Esophagus muscularis mucosa (tissue), 4 donors: ENCODE results near the gene SPTBN2. TPM values are rescaled to one million over a fixed set of nuclear protein-coding genes. Genes with fewer than 3 reads are reported as not detected.
A peak's percentile ranks its signal among the peaks of the same experiment; 100 is the strongest.

ENCODE experiments used
- DNase-seq: peaks from one replicate; pipeline ENCODE4 v3.0.0-alpha.2; 2017; ENCODE audit errors: extremely low spot score
- H3K27ac ChIP-seq, 4 donors: fragments of 200-600 bp; sonication (generic); replicated peaks in 1 of 4; 1 replicate in 3 of 4; 2 replicates in 1 of 4; pipeline ENCODE4 v1.5.1; 2016 to 2019; ENCODE audit warnings: mild to moderate bottlenecking in 1 of 4
- H3K27me3 ChIP-seq, 4 donors: fragments of 200-600 bp; sonication (generic); one replicate each; pipeline versions ENCODE4 v1.5.1 to v1.6.0; 2016 to 2019
- H3K36me3 ChIP-seq, 4 donors: fragments of 200-600 bp; sonication (generic); one replicate each; pipeline ENCODE4 v1.5.1; 2016 to 2019
- H3K4me1 ChIP-seq, 4 donors: fragments of 200-600 bp; sonication (generic); one replicate each; pipeline ENCODE4 v1.5.1; 2016 to 2019
- H3K4me3 ChIP-seq, 4 donors: fragments of 200-600 bp; sonication (generic); 1 replicate in 2 of 4; 2 replicates in 2 of 4; pipeline ENCODE4 v1.5.1; 2016 to 2019; ENCODE audit warnings: mild to moderate bottlenecking in 4 of 4, moderate library complexity in 1 of 4
- H3K9me3 ChIP-seq, 4 donors: fragments of 200-600 bp; sonication (generic); 1 replicate in 3 of 4; 2 replicates in 1 of 4; pipeline ENCODE4 v1.5.1; 2016 to 2019
- CTCF ChIP-seq, 3 experiments: fragments of 200-600 bp in 2 of 3; fragments of 450-650 bp in 1 of 3; sonication (generic) in 2 of 3; IDR thresholded peaks; one replicate each; pipeline ENCODE4 v1.5.1; 2017 to 2019; ENCODE audit warnings: antibody characterized with exemption in 3 of 3, mild to moderate bottlenecking in 2 of 3, moderate library complexity in 1 of 3
- EP300 ChIP-seq: sonication (generic); formaldehyde crosslinking; IDR thresholded peaks from one replicate; pipeline ENCODE4 v1.6.1; 2017; ENCODE audit warnings: antibody characterized with exemption
- POLR2A ChIP-seq: fragments of 450-650 bp; IDR thresholded peaks from one replicate; pipeline ENCODE4 v1.6.1; 2017; ENCODE audit warnings: antibody characterized with exemption, moderate library complexity, mild to moderate bottlenecking, low read depth
- POLR2AphosphoS5 ChIP-seq, 2 donors: sonication (generic); formaldehyde crosslinking; IDR thresholded peaks; one replicate each; pipeline ENCODE4 v1.6.1; 2017; ENCODE audit warnings: antibody characterized with exemption in 2 of 2
- WGBS: methylation state at CpG from one replicate; pipeline ENCODE4 v1.1.5; 2018; 5-methylcytosine and 5-hydroxymethylcytosine counted together
- intact Hi-C: fragments of 100-400 bp; cut with DNase I; formaldehyde crosslinking; loops from one replicate; pipeline ENCODE4 v1.15.1; 2023
- total RNA-seq, 4 donors: library from RNA; depleted of rRNA; stranded (reverse); fragments of >200 nt; gene quantifications; one replicate each; pipeline versions ENCODE4 v1.1.0 to v1.2.1, GENCODE V29; 2016

The SPTBN2 gene
- total RNA-seq, 4 donors from 2014 or later, result 3.3 to 12.5 (median 10.0) TPM

- H3K27ac ChIP-seq, result no peak overlapping the region
- WGBS, result 97% methylated on average over 27 of the region's 27 CpGs
- no peaks in the 10 kb centered on the region for H3K4me1 ChIP-seq
- intact Hi-C loops, result no loop called here
- H3K9me3 ChIP-seq, result no peaks in the 10 kb centered on the region
- H3K27me3 ChIP-seq, result no peaks in the 10 kb centered on the region
- DNase-seq, result peak; percentile 50
- TF ChIP-seq POLR2A (no peak), CTCF (IDR thresholded peaks at IDR 0.05) (no peak), EP300 (no peak), POLR2AphosphoS5 (IDR thresholded peaks at IDR 0.05) (no peak)
- no peak overlapping the region for H3K4me3 ChIP-seq
- peaks cover 0 to 12% (median 3%) of the 10 kb centered on the region in 4 donors for H3K36me3 ChIP-seq
Measured at GRCh38 chr11:66762088-66762487, 33.1 kb upstream of the SPTBN2 start.

- peak; percentile 7 for DNase-seq
- no peaks in the 10 kb centered on the region for H3K4me1 ChIP-seq
- 91% methylated on average over 4 of the region's 4 CpGs for WGBS
- no peaks in the 10 kb centered on the region for H3K36me3 ChIP-seq
- H3K27ac ChIP-seq, result no peak overlapping the region
- no peaks in the 10 kb centered on the region for H3K9me3 ChIP-seq
- TF ChIP-seq POLR2AphosphoS5 (IDR thresholded peaks at IDR 0.05) (no peak), EP300 (no peak), CTCF (IDR thresholded peaks at IDR 0.05) (no peak), POLR2A (no peak)
- intact Hi-C loops, result no loop called here
- no peak overlapping the region for H3K4me3 ChIP-seq
- no peaks in the 10 kb centered on the region for H3K27me3 ChIP-seq
Measured at GRCh38 chr11:66752148-66752547, 23.1 kb upstream of the SPTBN2 start.

- intact Hi-C loops, result no loop called here
- no peak overlapping the region for H3K27ac ChIP-seq
Measured at GRCh38 chr11:66749091-66749490, 20.1 kb upstream of the SPTBN2 start.

GRCh38 chr11:66747480-66747879, 18.5 kb upstream of the SPTBN2 start:
- Histone ChIP-seq H3K36me3 (no peaks in the 10 kb centered on the region), H3K9me3 (no peaks in the 10 kb centered on the region), H3K27me3 (no peaks in the 10 kb centered on the region), H3K27ac (no peak overlapping the region), H3K4me1 (peaks cover 10 to 20% (median 19%) of the 10 kb centered on the region in 4 donors), H3K4me3 (no peak overlapping the region)
- TF ChIP-seq POLR2A (no peak), EP300 (no peak), CTCF (IDR thresholded peaks at IDR 0.05) (no peak), POLR2AphosphoS5 (IDR thresholded peaks at IDR 0.05) (no peak)
- intact Hi-C loops, result no loop called here
- DNase-seq, result peak; percentile 66
- WGBS, result 93% methylated on average over 7 of the region's 7 CpGs

More at GRCh38 chr11:66749091-66749490, 20.1 kb upstream of the SPTBN2 start:
- Histone ChIP-seq H3K36me3 (no peaks in the 10 kb centered on the region), H3K27me3 (no peaks in the 10 kb centered on the region), H3K4me1 (peaks cover under 1 to 13% (median 8%) of the 10 kb centered on the region in 4 donors), H3K9me3 (no peaks in the 10 kb centered on the region), H3K4me3 (no peak overlapping the region)
- peak; percentile 50 for DNase-seq
- 74% methylated on average over 2 of the region's 2 CpGs for WGBS
- TF ChIP-seq POLR2A (no peak), CTCF (IDR thresholded peaks at IDR 0.05) (no peak), EP300 (no peak)
